GM10266 (cell line): ENCODE results near the gene TNNI3.
"Not testable (repeated sequence)": the region's sequence is repeated elsewhere in the genome, so short reads cannot be mapped to it uniquely, and the experiment has no call there.

ENCODE experiments used
- DNase-seq: peaks from one replicate; pipeline ENCODE4 v3.0.0; 2012; ENCODE audit errors: extremely low spot score
- CTCF ChIP-seq: IDR thresholded peaks from 2 replicates; pipeline ENCODE4 v1.5.1; 2012; ENCODE audit warnings: mild to moderate bottlenecking, low read depth; ENCODE audit not compliant: control insufficient read depth, insufficient read depth; ENCODE audit errors: missing control alignments

The TNNI3 gene

GRCh38 chr19:55172741-55173140, 15.2 kb upstream of the TNNI3 start:
- DNase-seq, result no peak

GRCh38 chr19:55172318-55172717, 14.8 kb upstream of the TNNI3 start:
- DNase-seq, result not testable (repeated sequence)

More at GRCh38 chr19:55172741-55173140, 15.2 kb upstream of the TNNI3 start:
- no peak for TF ChIP-seq CTCF

- no peak for DNase-seq
- no peak for TF ChIP-seq CTCF
Measured at GRCh38 chr19:55171440-55171839, 13.9 kb upstream of the TNNI3 start.

- DNase-seq, result no peak
- no peak for TF ChIP-seq CTCF
Measured at GRCh38 chr19:55169136-55169535, 11.6 kb upstream of the TNNI3 start.

GRCh38 chr19:55166530-55167268, 9.2 kb upstream of the TNNI3 start, which contains the start of gene DNAAF3:
TSS of gene DNAAF3 (minus strand) at chr19:55166613. CDS start at chr19:55166413, 200 bp downstream.
- DNase-seq, result peak; percentile 99
- TF ChIP-seq CTCF, result no peak

- peak; percentile 72 for DNase-seq
- peak; percentile 47 for TF ChIP-seq CTCF
Measured at GRCh38 chr19:55165952-55166529, 8.5 kb upstream of the TNNI3 start.

- no peak for DNase-seq
- no peak for TF ChIP-seq CTCF
Measured at GRCh38 chr19:55161571-55162322, 4.2 kb upstream of the TNNI3 start.
